Stimulated activated CD4-positive, alpha-beta T cell treated with anti-CD3 and anti-CD28 coated beads, TNF-alpha, amount 100 ng/mL, for 24 hours (primary cell): ENCODE measurements around the gene SEZ6L.

Experiments used
- DNase-seq, 3 experiments: peaks; one replicate each; pipeline ENCODE4 v3.0.0-alpha.2; 2020; ENCODE audit warnings: low read depth in 3 of 3

Gene SEZ6L

GRCh38 chr22:26334232-26334631 is 165.0 kb downstream of the SEZ6L start:
- DNase-seq, result no peak

DNA sequence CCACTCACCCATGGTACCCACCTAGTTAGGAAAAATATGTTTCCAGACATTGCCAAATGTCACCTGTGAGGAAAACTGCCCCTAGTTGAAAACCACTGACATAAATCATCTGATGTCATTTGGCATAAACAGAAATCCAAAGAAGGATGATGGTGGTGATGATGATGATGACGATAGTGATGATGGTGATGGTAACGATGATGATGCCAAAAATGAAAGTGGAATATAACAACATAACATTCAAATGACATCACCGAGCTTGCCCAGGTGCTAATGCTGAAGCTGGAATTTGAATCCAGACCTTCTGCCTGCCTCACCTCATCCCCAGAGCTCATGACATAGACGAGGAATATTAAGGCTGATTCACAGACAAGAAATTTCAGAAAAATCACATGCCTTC is 167.5 kb downstream of the SEZ6L start:
- DNase-seq, result no peak

- no peak for DNase-seq
Measured at GRCh38 chr22:26339755-26340154, 170.5 kb downstream of the SEZ6L start.

GRCh38 chr22:26342745-26343410 is 173.6 kb downstream of the SEZ6L start:
- DNase-seq, result no peak

GRCh38 chr22:26345496-26345895 is 176.2 kb downstream of the SEZ6L start:
- no peak for DNase-seq

DNA sequence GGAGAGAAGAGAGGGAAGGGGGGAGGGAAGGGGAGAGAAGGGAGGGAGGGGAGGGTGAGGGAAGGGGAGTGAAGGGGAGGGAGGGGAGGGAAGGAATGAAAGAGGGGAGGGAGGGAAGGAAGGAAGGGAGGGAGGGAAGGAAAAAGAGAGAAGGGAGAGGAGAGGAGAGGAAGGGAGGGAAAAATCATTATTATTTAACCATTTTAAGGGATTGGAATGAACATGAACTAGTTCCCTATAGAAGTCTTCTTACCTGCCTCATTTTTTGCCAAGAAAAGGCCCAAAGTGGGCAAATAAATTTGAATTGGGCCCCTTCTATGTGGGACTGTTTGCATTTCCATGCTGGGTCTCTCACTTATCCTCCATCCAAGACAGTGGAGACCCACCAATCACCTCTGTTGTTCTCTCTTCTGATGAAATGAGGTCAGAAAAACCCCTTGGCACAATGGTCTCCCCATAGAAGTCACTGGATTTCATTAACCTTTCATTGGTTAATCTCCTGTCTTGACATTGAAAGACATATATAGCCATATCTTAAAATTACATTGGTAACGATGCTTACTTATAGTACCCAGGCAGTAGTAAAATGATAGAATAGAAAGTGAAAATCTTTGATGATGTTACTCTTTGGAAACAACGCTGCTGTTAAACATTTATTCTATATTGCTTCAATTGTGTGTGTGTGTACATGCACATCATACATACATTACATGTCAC is 179.7 kb downstream of the SEZ6L start:
- DNase-seq, result no peak

DNA sequence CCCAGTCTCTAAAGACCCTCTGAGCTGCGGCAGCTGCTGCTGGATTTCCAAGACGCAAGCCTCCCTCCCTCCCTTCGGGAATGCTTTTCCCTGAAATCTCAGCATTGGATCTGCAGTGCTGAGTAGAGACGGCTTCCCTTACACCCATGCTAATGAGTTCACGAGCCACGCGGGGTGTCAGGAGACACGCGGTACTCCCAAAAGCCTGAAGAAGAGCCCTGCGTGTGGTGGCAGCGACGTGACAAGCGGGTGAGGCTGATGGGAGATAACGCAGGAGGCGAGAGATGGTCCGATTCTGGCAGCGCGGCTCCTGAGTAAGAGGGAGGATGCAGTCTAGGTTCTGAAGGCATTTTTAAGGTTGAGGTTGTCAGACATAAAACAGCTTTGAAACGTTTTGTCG is 185.4 kb downstream of the SEZ6L start:
- DNase-seq, result no peak

DNA sequence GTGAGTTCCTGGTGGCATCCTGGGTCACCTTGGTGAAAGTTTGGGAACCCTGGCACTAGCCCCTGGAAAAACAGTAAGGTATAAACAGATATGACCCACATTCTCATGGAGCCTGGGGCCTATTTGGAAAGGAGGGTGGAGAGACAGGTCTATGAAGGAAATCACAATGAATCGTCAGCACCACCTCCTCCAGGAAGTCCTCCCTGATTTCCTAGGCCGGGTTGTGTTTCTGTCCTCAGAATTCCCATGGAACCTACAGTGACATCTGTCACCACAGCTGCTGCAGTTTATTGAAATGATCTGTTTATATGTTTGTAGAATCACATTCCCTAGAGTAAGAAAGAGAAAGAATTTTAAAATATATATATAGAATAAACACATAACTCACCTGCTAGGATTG is 188.0 kb downstream of the SEZ6L start:
- DNase-seq, result no peak

DNA sequence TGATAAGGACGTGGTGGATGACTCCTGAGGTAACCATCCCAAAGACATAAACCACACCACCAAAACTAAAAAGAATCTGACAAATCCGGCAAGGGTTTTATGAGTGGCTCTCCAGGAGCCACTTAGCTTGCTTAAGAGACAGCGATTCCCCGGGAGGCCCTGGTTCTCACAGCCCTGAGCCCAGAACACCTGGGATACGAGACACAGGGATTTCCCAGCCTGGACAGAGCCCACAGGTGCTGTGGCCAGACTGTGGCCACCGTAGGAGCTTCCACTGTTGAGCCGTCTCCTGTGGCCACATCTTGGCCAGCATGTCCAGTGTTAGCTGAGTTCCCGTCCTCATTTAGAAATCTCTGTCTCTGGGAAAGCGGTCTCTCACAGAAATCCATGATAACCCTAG is 188.6 kb downstream of the SEZ6L start:
- no peak for DNase-seq

DNA sequence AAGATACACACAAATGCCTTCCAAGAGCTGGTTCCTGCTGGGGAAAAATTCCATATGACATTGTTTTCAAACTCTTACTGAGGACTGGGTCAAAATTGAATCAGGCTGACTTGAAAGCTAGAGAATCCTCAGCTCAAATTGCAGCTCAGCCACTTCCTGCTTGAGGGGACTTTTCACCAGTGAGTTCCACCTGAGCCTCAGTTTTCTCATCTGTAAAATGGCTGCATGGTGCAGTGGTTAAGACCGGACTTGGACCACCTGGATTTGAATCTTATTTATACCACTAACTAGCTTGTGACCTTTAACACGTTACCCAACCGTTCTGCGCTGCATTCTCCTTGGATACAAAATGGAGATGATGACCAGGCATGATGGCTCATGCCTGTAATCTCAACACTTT is 189.9 kb downstream of the SEZ6L start:
- no peak for DNase-seq

DNA sequence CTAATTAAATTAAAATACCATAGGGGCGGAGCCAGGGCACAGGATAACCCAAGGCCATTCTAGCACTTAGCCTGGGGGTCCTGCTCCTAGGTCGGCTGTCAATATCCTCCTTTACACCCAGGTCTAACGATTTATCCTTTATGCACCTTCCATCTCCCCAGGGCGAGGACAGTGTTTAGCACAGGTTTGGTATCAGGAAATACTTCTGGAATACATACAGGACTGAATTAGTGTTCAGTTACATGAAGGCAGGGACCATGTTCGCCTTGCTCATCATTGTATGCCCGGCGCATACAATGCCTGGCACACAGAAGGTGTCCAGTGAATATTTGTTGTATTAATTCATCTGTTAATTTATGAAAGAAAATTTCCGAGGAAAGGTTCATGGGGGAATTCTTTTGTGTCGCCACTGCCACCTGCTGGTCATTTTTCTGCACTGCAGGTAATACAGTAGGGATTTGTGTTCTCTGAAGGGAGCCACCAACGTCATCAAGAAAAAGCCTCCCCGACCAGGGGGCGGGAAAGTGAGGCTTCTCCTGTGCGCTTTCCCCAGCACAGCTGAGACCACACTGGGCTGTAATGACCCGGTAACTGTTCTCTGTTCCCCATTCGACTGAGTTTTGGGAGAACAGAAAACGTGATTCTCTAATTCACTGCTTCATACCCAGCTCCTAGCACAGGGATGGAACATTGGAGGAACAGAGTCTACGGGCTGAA is 191.1 kb downstream of the SEZ6L start:
- peak; percentile 33 to 61 (median 33) for DNase-seq

DNA sequence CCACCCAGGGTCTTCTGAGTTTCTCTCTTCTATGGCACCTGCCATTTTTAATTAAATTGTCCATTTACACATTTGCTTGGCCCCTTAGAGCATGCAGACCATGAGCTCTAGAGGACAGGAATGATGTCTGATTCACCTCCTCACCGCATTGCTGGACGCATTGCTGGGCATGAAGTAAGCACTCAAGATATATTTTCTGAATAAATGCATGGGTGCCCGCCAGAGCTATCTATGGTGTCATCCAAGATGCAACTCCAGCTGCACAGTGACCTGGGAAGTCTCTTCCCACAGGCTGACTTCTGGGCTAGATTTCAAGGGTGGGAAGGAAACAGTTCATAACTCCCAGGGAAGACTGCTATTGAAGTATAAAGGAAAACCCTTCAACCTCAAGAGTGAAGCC is 193.2 kb downstream of the SEZ6L start:
- DNase-seq, result no peak

GRCh38 chr22:26364066-26365015 is 195.1 kb downstream of the SEZ6L start:
- peak; percentile 19 to 36 (median 34) for DNase-seq

DNA sequence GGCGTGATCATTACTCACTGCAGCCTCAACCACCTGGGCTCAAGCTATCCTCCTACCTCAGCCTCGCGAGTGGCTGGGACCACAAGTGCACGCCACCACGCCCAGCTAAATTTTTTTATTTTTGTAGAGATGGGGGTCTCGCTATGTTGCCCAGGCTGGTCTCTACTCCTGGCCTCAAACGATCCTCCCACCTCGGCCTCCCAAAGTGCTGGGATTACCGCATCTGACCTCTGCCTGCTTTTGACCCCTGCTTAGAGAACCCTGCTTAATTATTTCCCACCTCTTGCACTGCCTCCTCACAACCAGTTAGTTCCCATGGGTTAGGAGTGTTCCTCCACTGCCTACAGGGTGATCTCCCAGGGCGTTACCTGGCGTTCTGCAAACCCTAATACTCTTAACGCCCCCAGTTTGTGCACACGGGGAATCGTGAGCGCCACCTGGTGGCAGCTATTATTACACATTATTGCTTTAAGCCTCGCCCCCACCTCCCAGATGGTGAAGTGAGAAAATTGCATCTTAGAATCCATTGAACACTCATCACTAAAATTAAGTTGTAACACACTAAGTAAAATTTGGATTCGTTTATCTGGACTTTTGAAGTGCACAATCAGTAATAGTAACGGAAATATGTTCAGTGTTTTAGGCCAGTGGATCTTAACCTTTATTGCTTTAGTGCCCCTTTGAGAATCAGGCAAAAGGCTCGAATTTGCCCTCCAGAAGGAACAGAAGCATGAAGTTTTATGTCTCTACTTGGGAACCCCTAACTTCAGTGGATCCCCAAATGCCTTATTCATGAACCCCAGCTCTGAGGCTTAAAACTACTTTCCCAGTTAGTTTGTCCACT is 198.4 kb downstream of the SEZ6L start:
- DNase-seq, result peak; percentile 14 to 49 (median 31)

DNA sequence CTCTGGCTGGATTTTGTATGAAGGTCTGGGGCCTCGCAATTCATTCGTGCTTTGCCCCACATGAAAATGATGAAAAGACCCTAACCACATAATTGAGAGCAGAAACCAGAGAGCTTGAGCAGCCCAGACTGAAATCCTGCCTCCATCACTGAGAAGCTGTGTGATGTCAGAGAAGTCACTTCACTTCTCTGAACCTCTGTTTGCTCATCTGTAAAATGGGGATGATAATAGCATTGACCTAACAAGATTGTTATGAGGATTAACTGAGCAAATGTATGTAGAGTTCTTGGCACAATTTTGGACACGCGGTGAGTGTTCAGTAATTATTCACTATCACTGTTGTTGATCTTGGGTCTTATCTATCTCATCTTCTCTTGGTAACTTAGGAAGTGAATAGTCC is 203.6 kb downstream of the SEZ6L start:
- DNase-seq, result no peak

DNA sequence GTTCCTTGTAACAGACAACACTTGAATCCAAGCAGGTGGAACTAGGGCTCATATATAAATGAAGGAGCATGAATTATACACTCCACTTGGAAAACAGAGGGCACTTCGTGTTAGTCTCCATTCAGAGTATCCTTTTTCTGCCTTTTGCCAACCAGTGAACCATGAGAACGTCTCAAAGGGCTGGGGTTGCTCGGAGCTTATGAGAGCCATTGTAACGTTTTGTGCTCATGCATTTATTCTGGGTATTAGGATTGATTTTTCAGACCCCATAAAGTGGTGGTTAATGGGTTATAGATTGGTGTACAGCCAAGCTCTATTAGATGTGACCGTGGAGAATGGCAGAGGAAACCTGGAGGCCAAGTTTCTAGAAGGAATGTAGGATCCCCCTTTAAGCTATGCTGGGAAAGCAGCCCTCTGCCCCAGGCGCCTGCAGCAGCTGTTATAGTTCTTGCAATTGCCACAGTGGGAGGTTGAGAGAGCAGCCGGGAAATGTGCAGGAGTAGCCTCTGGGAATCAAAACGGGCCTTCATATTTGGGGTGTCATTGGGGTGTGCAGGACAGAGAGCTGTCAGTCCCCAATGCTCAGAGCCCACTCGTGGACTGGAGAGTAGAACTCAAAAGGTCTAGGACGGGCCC is 205.2 kb downstream of the SEZ6L start:
- no peak for DNase-seq

- DNase-seq, result no peak
Measured at GRCh38 chr22:26377170-26377830, 208.0 kb downstream of the SEZ6L start.

- DNase-seq, result no peak
Measured at GRCh38 chr22:26380072-26380830, 211.0 kb downstream of the SEZ6L start.

DNA sequence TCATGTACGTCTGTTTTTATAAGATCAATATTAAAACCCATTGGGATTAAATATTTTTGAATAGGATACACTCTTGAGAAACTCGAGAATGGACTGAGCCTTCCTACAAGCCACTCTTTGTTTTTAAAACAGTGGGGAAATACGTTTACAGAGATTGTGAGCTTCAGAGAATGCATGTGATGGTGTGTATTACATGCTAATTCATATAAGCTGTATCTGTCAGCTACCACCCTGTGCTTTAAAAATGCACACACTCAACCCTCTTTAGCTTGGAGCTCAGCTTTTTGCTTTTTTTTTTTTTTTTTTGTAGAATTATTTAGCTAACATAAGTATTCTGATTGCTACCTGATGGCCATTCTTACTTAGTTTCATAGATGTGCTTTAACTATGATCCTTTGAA is 213.5 kb downstream of the SEZ6L start:
- DNase-seq, result no peak
